HCT116 (cell line): ENCODE measurements around the gene GRK5. TPM values are rescaled to one million over a fixed set of nuclear protein-coding genes. Genes with fewer than 3 reads are reported as not detected.

Experiments
- ATAC-seq: fragments of 200-7000 bp; cut with Tn5 transposase; 2 replicates; pipeline ENCODE4 v1.9.1; 2020; ENCODE audit warnings: mild to moderate bottlenecking, moderate library complexity
- BruUV-seq: library from RNA; stranded (reverse); fragments of 400-500 nt; replicated peaks from 2 replicates; lab custom pipeline; 2021; lab: Mats Ljungman, UMichigan
- CTCF ChIA-PET: fragments of 300-600 bp; sonication (Branson Sonifier 250); formaldehyde crosslinking; loops from one replicate; lab custom pipeline; 2021; ENCODE audit warnings: antibody characterized with exemption; lab: Charles Lee
- POLR2A ChIA-PET: fragments of 300-600, 350-600 bp; sonication (Branson Sonifier 250); formaldehyde crosslinking; loops from one replicate; lab custom pipeline; 2021; ENCODE audit warnings: antibody characterized with exemption; lab: Charles Lee
- RAD21 ChIA-PET, 2 experiments: fragments of 300-600 bp; sonication (Branson Sonifier 250); formaldehyde crosslinking; loops; one replicate each; lab custom pipeline; 2023; ENCODE audit warnings: low total read pairs in 2 of 2; ENCODE audit not compliant: uncharacterized antibody in 2 of 2, unreplicated experiment in 2 of 2, low non-redundant PET in 1 of 2; lab: Charles Lee
- DNase-seq: peaks from one replicate; pipeline ENCODE4 v3.0.0-alpha.2; 2010; ENCODE audit warnings: low read depth, low spot score
- H2AFZ ChIP-seq: fragments of 200-600 bp; shearing (Covaris generic), sonication (generic); 2 replicates; pipeline ENCODE4 v1.6.1; 2017; ENCODE audit warnings: low read depth, mixed run types, mixed read lengths, antibody characterized with exemption, low read length; ENCODE audit not compliant: poor library complexity, severe bottlenecking
- H3K27ac ChIP-seq: 2 replicates; pipeline ENCODE4 v1.5.1; 2012; ENCODE audit warnings: low read depth, low read length
- H3K27me3 ChIP-seq: fragments of 200-600 bp; sonication (generic); 2 replicates; pipeline ENCODE4 v1.6.1; 2016; ENCODE audit warnings: mixed run types, low read length, mixed read lengths; ENCODE audit not compliant: insufficient read depth
- H3K36me3 ChIP-seq, 2 experiments: fragments of 200-500 bp in 1 of 2; fragments of 200-600 bp in 1 of 2; sonication (Bioruptor generic) in 1 of 2; sonication (generic) in 1 of 2; 2 replicates each; pipeline versions ENCODE4 v1.5.1 to v1.6.1; 2014 to 2016; ENCODE audit warnings: low read length in 2 of 2, inconsistent platforms in 1 of 2, mixed read lengths in 1 of 2, mixed run types in 1 of 2; ENCODE audit not compliant: insufficient read depth in 2 of 2, control insufficient read depth in 1 of 2
- H3K4me1 ChIP-seq, 2 experiments: fragments of 200-600 bp in 1 of 2; sonication (generic) in 1 of 2; 2 replicates each; pipeline versions ENCODE4 v1.5.1 to v1.6.1; 2012 to 2017; ENCODE audit warnings: low read length in 2 of 2, inconsistent platforms in 1 of 2, mild to moderate bottlenecking in 1 of 2, mixed read lengths in 1 of 2, mixed run types in 1 of 2, moderate library complexity in 1 of 2; ENCODE audit not compliant: insufficient read depth in 2 of 2, control insufficient read depth in 1 of 2
- H3K4me2 ChIP-seq: fragments of 200-600 bp; sonication (generic); 2 replicates; pipeline ENCODE4 v1.6.1; 2017; ENCODE audit warnings: mixed run types, low read length, mixed read lengths
- H3K4me3 ChIP-seq, 2 experiments: fragments of 200-600 bp in 1 of 2; sonication (generic) in 1 of 2; replicated peaks in 1 of 2; 2 replicates each; pipeline ENCODE4 v1.5.1; 2011 to 2016; ENCODE audit warnings: low read length in 2 of 2, control low read depth in 1 of 2, low read depth in 1 of 2, mild to moderate bottlenecking in 1 of 2, mixed read lengths in 1 of 2, mixed run types in 1 of 2
- H3K79me2 ChIP-seq: fragments of 200-600 bp; sonication (generic); 2 replicates; pipeline ENCODE4 v1.6.1; 2017; ENCODE audit warnings: mild to moderate bottlenecking, mixed run types, low read length, moderate library complexity, mixed read lengths; ENCODE audit not compliant: insufficient read depth
- H3K9ac ChIP-seq: fragments of 200-600 bp; sonication (generic); 2 replicates; pipeline ENCODE4 v1.6.1; 2016; ENCODE audit warnings: low read length, mixed read lengths
- H3K9me2 ChIP-seq: fragments of 200-600 bp; sonication (generic), shearing (Covaris generic); 2 replicates; pipeline ENCODE4 v1.6.1; 2017; ENCODE audit warnings: mixed run types, mild to moderate bottlenecking, moderate library complexity; ENCODE audit not compliant: insufficient read depth
- H3K9me3 ChIP-seq, 2 experiments: fragments of 200-500 bp in 1 of 2; fragments of 200-600 bp in 1 of 2; sonication (Bioruptor generic) in 1 of 2; sonication (generic) in 1 of 2; 2 replicates each; pipeline ENCODE4 v1.6.1; 2014 to 2017; ENCODE audit warnings: low read length in 2 of 2, mixed read lengths in 2 of 2, inconsistent platforms in 1 of 2, low read depth in 1 of 2, mild to moderate bottlenecking in 1 of 2, mixed run types in 1 of 2, moderate library complexity in 1 of 2; ENCODE audit not compliant: control insufficient read depth in 1 of 2, insufficient read depth in 1 of 2
- H4K20me1 ChIP-seq: fragments of 200-600 bp; sonication (generic), shearing (Covaris generic); 2 replicates; pipeline ENCODE4 v1.6.1; 2017; ENCODE audit warnings: mixed run types, mild to moderate bottlenecking, moderate library complexity; ENCODE audit not compliant: insufficient read depth
- CEBPB ChIP-seq: IDR thresholded peaks from 2 replicates; pipeline ENCODE4 v1.6.1; 2012; ENCODE audit warnings: low read depth
- EGR1 ChIP-seq: IDR thresholded peaks from 2 replicates; pipeline ENCODE4 v1.6.1; 2012; ENCODE audit warnings: low read depth
- ELF1 ChIP-seq: IDR thresholded peaks from 2 replicates; pipeline ENCODE4 v1.6.1; 2012; ENCODE audit warnings: low read depth, borderline replicate concordance
- EZH2phosphoT487 ChIP-seq: fragments of 200-600 bp; IDR thresholded peaks from 2 replicates; pipeline ENCODE4 v1.6.1; 2018; ENCODE audit warnings: antibody characterized with exemption, borderline replicate concordance
- FOSL1 ChIP-seq: IDR thresholded peaks from 2 replicates; pipeline ENCODE4 v1.6.1; 2012; ENCODE audit warnings: low read depth
- POLR2A ChIP-seq: IDR thresholded peaks from 2 replicates; pipeline ENCODE4 v1.7.0; 2011; ENCODE audit warnings: borderline replicate concordance; ENCODE audit not compliant: insufficient read depth, insufficient read length; ENCODE audit errors: extremely low read depth
- POLR2AphosphoS5 ChIP-seq: IDR thresholded peaks from 2 replicates; pipeline ENCODE4 v1.6.1; 2011; ENCODE audit warnings: mild to moderate bottlenecking, low read depth, low read length, moderate library complexity
- RAD21 ChIP-seq: IDR thresholded peaks from 2 replicates; pipeline ENCODE4 v1.6.1; 2012; ENCODE audit warnings: low read depth, mild to moderate bottlenecking
- SIN3A ChIP-seq: IDR thresholded peaks from 2 replicates; pipeline ENCODE4 v1.6.1; 2012; ENCODE audit warnings: low read depth
- SP1 ChIP-seq: IDR thresholded peaks from 2 replicates; pipeline ENCODE4 v1.6.1; 2012; ENCODE audit warnings: low read depth
- TCF7L2 ChIP-seq: IDR thresholded peaks from 2 replicates; pipeline ENCODE4 v1.7.0; 2011; ENCODE audit warnings: borderline replicate concordance, inconsistent platforms; ENCODE audit not compliant: insufficient read depth, insufficient read length; ENCODE audit errors: extremely low read depth
- ZNF274 ChIP-seq: fragments of 200-500 bp; sonication (Bioruptor generic); IDR thresholded peaks from 2 replicates; pipeline ENCODE4 v1.6.1; 2014; ENCODE audit warnings: mild to moderate bottlenecking, low read depth, low read length, inconsistent platforms
- intact Hi-C: fragments of 100-400 bp; cut with micrococcal nuclease; formaldehyde crosslinking; loops from 2 replicates; pipeline ENCODE4 v1.10.0; 2022
- total RNA-seq: library from RNA; stranded (reverse); gene quantifications from one replicate; pipeline ENCODE4 v1.2.1, GENCODE V29; 2021; ENCODE audit not compliant: unreplicated experiment
- TF ChIP-seq, protein P1 (sequence below): IDR thresholded peaks from 2 replicates; pipeline ENCODE4 v1.6.1; 2012
- TF ChIP-seq, protein P2 (sequence below): IDR thresholded peaks from 2 replicates; pipeline ENCODE4 v1.6.1; 2012; ENCODE audit warnings: low read depth

Gene GRK5
- total RNA-seq, 1 experiment from 2014 or later: 7.3 TPM

DNA sequence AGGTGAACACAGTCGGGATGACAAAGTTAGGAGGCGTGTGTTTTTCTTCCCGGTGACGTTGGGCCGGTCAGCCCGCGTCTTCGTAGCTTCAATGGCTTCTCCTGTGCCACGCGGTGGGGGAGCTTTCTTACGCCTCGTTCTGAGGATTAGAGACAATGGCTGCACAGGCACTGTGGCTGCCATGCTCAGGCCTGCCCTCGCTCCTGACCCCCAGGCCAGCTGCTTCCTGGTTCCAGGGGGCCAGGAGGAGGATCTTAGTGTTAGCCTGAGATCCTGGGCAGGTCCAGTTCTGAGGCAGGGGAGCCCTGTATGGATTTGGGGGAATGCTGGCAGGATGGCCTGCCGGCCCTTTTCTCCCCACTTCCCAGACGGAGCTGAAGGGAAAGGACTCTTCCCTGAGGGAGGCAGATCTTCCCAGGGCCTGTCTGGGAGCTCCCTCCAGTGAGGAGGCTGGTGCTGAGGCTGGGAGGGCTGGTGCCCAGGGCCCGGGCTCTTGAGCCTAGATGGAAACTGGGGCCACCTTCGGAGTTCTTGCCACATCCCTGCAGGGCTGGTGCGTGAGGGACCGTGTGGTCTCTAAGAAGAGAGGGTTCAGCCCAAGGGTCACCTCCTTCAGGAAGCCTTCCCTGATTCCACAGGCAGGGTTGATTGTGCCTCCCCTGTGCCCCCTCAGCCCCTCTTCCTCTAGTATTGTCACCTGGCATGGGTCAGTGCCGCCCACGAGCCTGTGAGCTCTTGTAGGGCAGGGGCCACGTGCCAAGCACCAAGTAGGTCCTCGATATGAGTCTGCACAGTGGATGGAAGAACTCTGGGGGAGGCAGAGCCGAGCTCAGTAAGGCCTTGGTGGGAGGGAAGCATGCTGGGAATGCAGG is 101.4 kb downstream of the GRK5 start:
- Histone ChIP-seq H3K27me3 (no peaks in the 10 kb centered on the region), H3K4me1 (peaks cover 30 to 54% of the 10 kb centered on the region in 2 experiments), H2AFZ (no peak overlapping the region), H3K9me2 (no peaks in the 10 kb centered on the region), H3K79me2 (no peaks in the 10 kb centered on the region), H3K36me3 (no peaks in the 10 kb centered on the region), H3K9ac (no peak overlapping the region), H3K27ac (no peak overlapping the region), H3K4me3 (no peak overlapping the region), H4K20me1 (no peaks in the 10 kb centered on the region), H3K4me2 (no peak overlapping the region), H3K9me3 (no peaks in the 10 kb centered on the region)
- ChIA-PET CTCF (no interaction called here), RAD21 (no interaction called here), POLR2A (interaction anchor here (1.3 kb wide), 1 partner anchor 37 kb away, joined by 3 read pairs; no protein-coding TSS in a partner anchor)
- intact Hi-C loops: no loop called here
- ATAC-seq (no peak), DNase-seq (no peak)
- no peak for TF ChIP-seq FOSL1
- no peak for TF ChIP-seq EGR1
- no peak for TF ChIP-seq SIN3A
- no peak for TF ChIP-seq RAD21
- TF ChIP-seq, protein P1, sequence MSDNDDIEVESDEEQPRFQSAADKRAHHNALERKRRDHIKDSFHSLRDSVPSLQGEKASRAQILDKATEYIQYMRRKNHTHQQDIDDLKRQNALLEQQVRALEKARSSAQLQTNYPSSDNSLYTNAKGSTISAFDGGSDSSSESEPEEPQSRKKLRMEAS: no peak
- TF ChIP-seq POLR2AphosphoS5: no peak
- no peak for TF ChIP-seq ZNF274
- no peak for TF ChIP-seq CEBPB
- TF ChIP-seq POLR2A: no peak
- no peak for TF ChIP-seq SP1
- no TSS peak for BruUV-seq

DNA sequence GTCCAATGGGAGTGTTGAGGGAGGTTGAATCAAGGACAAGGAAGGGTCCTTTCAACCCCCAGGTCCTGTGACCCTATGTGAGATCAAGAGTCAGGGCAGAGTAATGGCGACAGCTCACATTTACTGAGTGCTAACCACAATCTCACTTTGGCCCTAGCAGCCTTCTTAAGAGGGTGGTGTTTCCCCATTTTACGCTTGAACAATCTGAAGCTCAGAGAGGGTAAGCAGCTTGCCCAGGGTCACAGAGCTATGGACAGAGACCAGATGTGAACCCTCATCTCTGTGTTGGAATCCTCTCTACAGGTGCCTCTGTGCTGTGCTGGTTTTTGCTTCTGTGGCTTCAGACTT is 102.0 kb downstream of the GRK5 start:
- Histone ChIP-seq H3K9me3 (no peaks in the 10 kb centered on the region), H3K36me3 (no peaks in the 10 kb centered on the region), H3K4me3 (no peak overlapping the region), H3K79me2 (no peaks in the 10 kb centered on the region), H3K27ac (no peak overlapping the region), H3K9ac (no peak overlapping the region), H3K4me2 (no peak overlapping the region), H3K9me2 (no peaks in the 10 kb centered on the region), H4K20me1 (no peaks in the 10 kb centered on the region), H3K4me1 (peaks cover 32 to 54% of the 10 kb centered on the region in 2 experiments), H2AFZ (no peak overlapping the region), H3K27me3 (no peaks in the 10 kb centered on the region)
- intact Hi-C loops: no loop called here
- ATAC-seq (no peak), DNase-seq (no peak)
- ChIA-PET CTCF (no interaction called here), RAD21 (no interaction called here), POLR2A (interaction anchor here (1.3 kb wide), 1 partner anchor 38 kb away, joined by 3 read pairs; no protein-coding TSS in a partner anchor)
- TF ChIP-seq SP1 (no peak), FOSL1 (no peak), ZNF274 (no peak), ELF1 (no peak), TCF7L2 (no peak), EZH2phosphoT487 (no peak)
- TF ChIP-seq, protein P2, sequence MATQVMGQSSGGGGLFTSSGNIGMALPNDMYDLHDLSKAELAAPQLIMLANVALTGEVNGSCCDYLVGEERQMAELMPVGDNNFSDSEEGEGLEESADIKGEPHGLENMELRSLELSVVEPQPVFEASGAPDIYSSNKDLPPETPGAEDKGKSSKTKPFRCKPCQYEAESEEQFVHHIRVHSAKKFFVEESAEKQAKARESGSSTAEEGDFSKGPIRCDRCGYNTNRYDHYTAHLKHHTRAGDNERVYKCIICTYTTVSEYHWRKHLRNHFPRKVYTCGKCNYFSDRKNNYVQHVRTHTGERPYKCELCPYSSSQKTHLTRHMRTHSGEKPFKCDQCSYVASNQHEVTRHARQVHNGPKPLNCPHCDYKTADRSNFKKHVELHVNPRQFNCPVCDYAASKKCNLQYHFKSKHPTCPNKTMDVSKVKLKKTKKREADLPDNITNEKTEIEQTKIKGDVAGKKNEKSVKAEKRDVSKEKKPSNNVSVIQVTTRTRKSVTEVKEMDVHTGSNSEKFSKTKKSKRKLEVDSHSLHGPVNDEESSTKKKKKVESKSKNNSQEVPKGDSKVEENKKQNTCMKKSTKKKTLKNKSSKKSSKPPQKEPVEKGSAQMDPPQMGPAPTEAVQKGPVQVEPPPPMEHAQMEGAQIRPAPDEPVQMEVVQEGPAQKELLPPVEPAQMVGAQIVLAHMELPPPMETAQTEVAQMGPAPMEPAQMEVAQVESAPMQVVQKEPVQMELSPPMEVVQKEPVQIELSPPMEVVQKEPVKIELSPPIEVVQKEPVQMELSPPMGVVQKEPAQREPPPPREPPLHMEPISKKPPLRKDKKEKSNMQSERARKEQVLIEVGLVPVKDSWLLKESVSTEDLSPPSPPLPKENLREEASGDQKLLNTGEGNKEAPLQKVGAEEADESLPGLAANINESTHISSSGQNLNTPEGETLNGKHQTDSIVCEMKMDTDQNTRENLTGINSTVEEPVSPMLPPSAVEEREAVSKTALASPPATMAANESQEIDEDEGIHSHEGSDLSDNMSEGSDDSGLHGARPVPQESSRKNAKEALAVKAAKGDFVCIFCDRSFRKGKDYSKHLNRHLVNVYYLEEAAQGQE: no peak
- no TSS peak for BruUV-seq
